Subcutaneous adipose tissue (tissue), 4 donors: Measurements from ENCODE around the gene DNAH6. TPM values are rescaled to one million over a fixed set of nuclear protein-coding genes. Genes with fewer than 3 reads are reported as not detected.

ENCODE experiments used
- CTCF ChIP-seq: fragments of 450-650 bp; IDR thresholded peaks from one replicate; pipeline ENCODE4 v1.5.1; 2016; ENCODE audit warnings: low read depth, mild to moderate bottlenecking, control low read depth, antibody characterized with exemption, moderate library complexity
- total RNA-seq, 4 donors: library from RNA; depleted of rRNA; stranded (reverse); fragments of >200 nt; gene quantifications; one replicate each; pipeline ENCODE4 v1.1.0, GENCODE V29; 2016

Gene DNAH6
- total RNA-seq, 4 donors from 2014 or later, result 0.49 to 2.4 (median 1.2) TPM

GRCh38 chr2:84725717-84726116 is 209.4 kb downstream of the DNAH6 start:
- no peak for TF ChIP-seq CTCF

DNA sequence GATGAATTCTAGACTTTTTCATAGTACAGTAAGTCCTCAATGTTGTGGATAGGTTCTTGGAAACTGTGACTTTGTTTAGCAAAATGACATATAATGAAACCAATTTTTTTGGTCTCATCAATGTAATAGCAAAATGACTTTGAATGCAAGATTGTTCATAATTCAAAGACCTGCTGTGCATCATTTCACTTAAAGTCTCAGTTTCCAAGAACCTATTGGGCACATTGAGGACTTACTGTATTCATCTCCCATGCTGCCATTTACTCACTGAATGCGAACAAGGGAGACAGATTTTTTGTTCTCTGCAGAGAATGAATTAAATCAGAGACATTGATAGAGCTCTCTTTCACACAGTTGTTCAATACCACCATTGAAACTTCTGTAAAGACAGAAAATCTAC is 211.0 kb downstream of the DNAH6 start:
- TF ChIP-seq CTCF, result no peak

- TF ChIP-seq CTCF, result no peak
These were observed 212.9 kb downstream of the DNAH6 start for GRCh38 chr2:84729224-84729623.

GRCh38 chr2:84731185-84731584 is 214.9 kb downstream of the DNAH6 start:
- TF ChIP-seq CTCF, result no peak

GRCh38 chr2:84732897-84733778 is 216.8 kb downstream of the DNAH6 start:
- TF ChIP-seq CTCF, result no peak

- no peak for TF ChIP-seq CTCF
These were observed 219.1 kb downstream of the DNAH6 start for GRCh38 chr2:84735389-84735788.

DNA sequence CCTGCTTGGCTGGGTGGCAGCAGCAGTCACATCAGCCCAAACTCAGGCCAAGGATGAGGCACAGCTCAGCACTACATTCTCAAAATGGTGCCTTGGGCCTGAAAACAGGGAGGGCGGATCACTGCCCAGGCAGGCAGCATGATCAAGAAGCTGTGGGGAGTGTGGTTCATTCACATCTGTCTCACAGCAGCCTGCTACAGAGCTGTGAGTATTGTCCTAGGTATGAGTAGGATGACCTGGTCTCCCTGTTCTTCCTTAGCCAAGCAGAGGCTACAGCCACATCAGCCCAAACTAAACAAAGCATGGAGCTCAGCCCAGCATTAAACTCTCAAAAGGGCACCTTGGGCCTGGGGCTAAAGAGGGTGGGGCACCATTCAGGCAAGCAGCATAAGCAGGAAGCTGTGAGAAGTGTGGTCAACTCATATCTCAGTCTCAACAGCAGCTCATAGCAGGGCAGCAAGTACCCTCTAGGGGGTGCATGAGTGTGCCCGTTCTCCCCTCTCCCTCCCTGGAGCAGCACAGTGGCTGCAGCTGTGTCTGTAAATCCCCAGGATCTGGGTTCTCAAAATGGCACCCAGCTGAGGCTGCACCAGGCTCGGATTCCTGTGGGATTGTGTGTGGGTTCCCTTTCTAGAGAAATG is 225.0 kb downstream of the DNAH6 start:
- TF ChIP-seq CTCF, result no peak
